ENCODE data around the gene CBX6.

Gene CBX6

DNA sequence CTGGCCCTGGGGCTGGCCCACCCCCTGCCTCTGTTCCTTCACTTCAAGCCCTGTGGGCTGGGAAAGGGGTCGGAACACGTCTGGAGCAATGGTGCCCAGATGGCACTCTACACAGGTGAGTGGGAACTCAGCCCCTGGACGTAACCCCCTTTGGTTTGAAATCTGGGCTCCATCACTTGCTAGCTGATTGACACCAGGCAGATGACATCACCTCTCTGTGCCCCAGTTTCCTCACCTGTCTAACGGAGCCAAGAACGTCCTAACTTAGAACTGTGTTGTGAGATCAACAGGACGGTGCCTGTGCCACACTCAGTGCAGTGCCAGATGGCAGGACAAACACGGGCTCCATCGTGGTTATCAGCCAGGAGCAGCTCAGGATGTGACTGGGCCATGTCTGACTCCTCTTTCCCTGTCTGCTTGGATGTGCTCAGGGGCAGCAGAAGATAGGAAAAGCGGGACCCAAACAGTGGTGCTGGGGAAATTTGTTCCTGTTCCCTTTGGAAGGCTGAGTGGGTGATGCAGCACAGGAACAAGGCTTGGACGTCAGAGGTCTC is 52.6 kb downstream of the CBX6 start:
- no peak for DNase-seq (ENCODE audit: low spot score)

DNA sequence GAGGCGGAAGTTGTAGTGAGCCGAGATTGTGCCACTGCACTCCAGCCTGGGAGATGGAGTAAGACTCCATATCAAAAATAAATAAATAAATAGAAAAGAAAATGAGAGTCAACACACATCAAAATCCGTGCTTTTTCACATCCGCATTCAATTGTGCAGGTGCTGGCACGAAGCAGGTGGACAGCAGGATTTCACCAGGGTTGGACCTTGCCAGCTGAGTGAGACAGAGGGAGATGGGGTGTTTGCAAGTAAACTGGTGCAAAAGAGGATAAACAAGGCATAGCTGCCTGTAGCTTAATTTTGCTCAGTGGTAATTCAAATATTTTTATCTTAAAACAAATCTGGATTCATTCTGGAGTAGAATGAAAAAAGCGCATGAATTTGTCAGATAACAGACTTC is 54.8 kb downstream of the CBX6 start:
- no peak for DNase-seq (ENCODE audit: low spot score)

DNA sequence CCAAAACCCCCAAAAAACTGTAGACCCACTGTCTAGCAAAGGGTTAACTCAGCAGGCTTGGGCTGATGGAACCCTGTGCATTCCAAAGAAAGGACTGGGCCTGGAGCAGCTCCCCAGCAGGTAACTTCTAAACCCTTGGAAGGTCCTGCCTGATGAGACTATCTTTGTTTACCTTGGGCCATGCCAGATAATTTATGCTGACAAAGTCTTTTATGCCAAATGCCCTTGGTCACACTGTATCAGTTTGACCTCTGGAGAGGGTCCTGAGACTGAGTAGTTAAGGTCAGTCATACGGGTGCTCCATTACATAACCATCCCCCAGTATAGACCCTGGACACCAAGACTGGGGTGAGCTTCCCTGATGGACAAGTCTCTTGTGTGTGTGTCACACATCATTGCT is 56.2 kb downstream of the CBX6 start:
- DNase-seq (ENCODE audit: low spot score) = no peak
